ENCODE results near the gene GLRX.
"Not testable (repeated sequence)": the region's sequence is repeated elsewhere in the genome, so short reads cannot be mapped to it uniquely, and the experiment has no call there.

GLRX gene

DNA sequence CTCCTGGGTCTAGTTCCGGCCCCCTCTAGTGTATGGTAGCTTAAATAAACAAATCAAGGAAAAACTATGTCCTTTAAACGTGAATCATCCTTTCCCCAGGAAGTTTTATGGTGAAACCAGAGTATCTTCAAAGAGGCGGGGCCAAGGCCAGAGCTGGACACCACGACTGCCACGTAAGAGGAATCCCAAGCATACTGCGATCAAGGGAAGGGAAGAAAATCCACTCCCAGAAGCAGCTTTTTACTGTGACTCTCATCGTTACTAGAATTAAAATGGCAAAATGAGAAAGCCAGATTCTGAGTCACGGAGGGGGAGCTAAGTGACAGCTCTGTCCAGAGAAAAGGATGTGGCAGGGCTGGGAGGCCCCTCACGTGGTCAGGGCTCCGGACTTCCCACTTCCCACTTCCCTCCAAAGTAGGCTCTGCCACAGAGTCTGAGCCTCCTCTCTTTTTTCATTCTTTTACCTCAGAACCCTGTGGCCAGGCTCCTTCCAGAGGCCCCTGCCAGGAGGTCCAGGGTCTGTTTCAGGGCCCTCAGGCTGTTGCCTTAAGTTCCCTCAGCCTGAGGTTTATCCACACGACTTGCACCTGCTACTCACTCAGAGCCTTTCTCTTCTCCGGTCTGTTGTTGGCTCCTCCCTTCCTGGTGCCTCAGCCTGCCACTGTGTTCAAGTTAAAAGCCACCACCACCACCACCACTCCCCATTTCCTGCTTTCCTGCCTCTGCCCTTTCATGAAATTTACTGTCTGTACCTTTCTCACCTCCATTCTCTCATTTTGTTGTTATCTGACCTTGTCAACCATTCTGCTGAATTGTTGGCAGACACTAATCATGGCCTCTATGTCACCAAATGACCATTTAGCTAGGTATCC, 1.4 kb upstream of the GLRX start:
- peak overlapping the region; percentile 92 for H3K4me3 ChIP-seq (ENCODE audit: low read length)
- no peaks in the 10 kb centered on the region for H3K9me3 ChIP-seq (replicated peaks; ENCODE audit: low read length)
- H3K4me2 ChIP-seq (ENCODE audit: low read length) = peak overlapping the region; percentile 97
- peaks cover 29% of the 10 kb centered on the region for H3K4me1 ChIP-seq (ENCODE audit: control insufficient read depth, insufficient read depth, low read length)
- H3K27me3 ChIP-seq (ENCODE audit: control insufficient read depth, insufficient read depth, low read length) = no peaks in the 10 kb centered on the region
- peak overlapping the region; percentile 80 for H3K9ac ChIP-seq (ENCODE audit: low read depth, low read length)
- peaks cover 4% of the 10 kb centered on the region for H3K36me3 ChIP-seq (ENCODE audit: insufficient read depth, low read length)

DNA sequence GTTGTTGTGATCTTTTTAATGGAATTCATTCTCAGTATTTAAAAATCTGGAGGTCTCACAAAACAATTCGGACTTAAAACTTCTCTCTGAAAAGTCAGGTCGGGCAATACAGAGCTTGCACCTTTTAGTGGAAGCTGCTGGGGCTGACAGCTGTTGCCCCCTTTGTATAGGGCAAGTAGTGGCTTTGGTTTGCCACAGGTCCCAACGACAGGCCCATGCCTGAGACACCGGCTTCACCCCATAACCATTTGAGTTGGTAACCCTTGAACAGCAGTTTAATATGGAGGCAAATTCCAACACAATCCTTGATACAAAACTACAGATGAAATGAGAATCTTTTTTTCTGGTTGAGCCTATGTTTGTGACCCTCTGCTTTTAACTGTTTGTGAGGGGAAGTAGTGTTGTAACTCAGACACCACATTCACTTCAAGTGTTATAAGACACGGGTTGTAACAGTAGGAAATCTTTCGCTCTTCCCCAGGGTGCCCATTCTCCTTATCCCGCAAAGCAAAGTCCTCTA, 752 bp upstream of the GLRX start:
- Histone ChIP-seq H3K4me1 (ENCODE audit: control insufficient read depth, insufficient read depth, low read length) (peaks cover 36% of the 10 kb centered on the region), H3K4me2 (ENCODE audit: low read length) (peak overlapping the region; percentile 97), H3K4me3 (ENCODE audit: low read length) (peak overlapping the region; percentile 92), H3K9ac (ENCODE audit: low read depth, low read length) (peak overlapping the region; percentile 80), H3K9me3 (replicated peaks; ENCODE audit: low read length) (no peaks in the 10 kb centered on the region), H3K36me3 (ENCODE audit: insufficient read depth, low read length) (peaks cover 11% of the 10 kb centered on the region), H3K27me3 (ENCODE audit: control insufficient read depth, insufficient read depth, low read length) (no peaks in the 10 kb centered on the region)

GRCh38 chr5:95822043-95822541, 434 bp downstream of the GLRX start:
- H3K4me2 ChIP-seq (ENCODE audit: low read length) = peak overlapping the region; percentile 97
- no peaks in the 10 kb centered on the region for H3K9me3 ChIP-seq (replicated peaks; ENCODE audit: low read length)
- H3K4me3 ChIP-seq (ENCODE audit: low read length) = peak overlapping the region; percentile 92
- H3K9ac ChIP-seq (ENCODE audit: low read depth, low read length) = peak overlapping the region; percentile 90
- no peaks in the 10 kb centered on the region for H3K27me3 ChIP-seq (ENCODE audit: control insufficient read depth, insufficient read depth, low read length)
- H3K36me3 ChIP-seq (ENCODE audit: insufficient read depth, low read length) = peaks cover 15% of the 10 kb centered on the region
- peaks cover 47% of the 10 kb centered on the region for H3K4me1 ChIP-seq (ENCODE audit: control insufficient read depth, insufficient read depth, low read length)

DNA sequence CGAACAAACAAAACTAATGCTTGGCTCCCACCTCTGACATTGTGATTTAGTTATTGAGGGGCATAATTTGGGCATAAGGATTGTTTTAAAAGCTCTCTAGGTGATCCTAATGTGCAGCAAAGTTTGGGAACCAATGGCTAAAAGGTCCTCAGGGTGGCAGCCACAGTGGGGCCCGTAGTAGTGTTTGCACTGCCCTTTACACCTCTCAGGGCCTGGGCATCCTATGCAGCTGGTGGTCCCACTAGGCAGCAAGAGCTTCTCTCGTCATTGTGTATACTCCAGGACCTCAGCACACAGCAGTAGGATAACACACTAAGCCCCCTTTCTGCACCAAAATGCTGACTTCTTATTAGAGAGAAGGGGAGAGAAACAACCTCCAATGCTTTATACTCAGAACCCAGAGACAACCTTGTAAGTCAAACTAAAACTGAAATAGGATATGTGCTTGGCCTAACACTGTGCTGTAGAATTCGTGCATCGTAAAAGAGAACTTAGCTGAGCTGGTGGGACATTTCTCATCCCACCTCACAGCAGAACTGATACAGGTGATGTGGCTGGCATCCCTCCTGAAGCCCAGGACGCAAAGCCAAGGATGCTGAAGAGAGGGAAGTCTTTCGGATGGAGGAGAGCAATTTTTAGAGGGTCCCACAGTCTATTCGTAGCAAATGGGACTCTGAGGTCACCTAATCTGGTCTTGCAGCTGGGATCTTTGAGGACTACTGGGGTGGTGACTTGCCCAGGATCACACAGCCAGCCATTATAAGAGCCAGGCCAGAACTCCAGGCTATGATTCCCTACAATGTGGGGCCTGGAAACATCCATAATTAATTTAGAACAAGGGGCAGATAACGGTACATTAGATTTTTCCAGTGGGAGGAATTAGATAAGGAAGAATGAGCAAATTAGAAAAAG, 1.2 kb downstream of the GLRX start:
- H3K27me3 ChIP-seq (ENCODE audit: control insufficient read depth, insufficient read depth, low read length) = no peaks in the 10 kb centered on the region
- H3K4me2 ChIP-seq (ENCODE audit: low read length) = peak overlapping the region; percentile 97
- peaks cover 51% of the 10 kb centered on the region for H3K4me1 ChIP-seq (ENCODE audit: control insufficient read depth, insufficient read depth, low read length)
- peaks cover 22% of the 10 kb centered on the region for H3K36me3 ChIP-seq (ENCODE audit: insufficient read depth, low read length)
- no peaks in the 10 kb centered on the region for H3K9me3 ChIP-seq (replicated peaks; ENCODE audit: low read length)
- H3K9ac ChIP-seq (ENCODE audit: low read depth, low read length) = peak overlapping the region; percentile 90
- H3K4me3 ChIP-seq (ENCODE audit: low read length) = peak overlapping the region; percentile 92

DNA sequence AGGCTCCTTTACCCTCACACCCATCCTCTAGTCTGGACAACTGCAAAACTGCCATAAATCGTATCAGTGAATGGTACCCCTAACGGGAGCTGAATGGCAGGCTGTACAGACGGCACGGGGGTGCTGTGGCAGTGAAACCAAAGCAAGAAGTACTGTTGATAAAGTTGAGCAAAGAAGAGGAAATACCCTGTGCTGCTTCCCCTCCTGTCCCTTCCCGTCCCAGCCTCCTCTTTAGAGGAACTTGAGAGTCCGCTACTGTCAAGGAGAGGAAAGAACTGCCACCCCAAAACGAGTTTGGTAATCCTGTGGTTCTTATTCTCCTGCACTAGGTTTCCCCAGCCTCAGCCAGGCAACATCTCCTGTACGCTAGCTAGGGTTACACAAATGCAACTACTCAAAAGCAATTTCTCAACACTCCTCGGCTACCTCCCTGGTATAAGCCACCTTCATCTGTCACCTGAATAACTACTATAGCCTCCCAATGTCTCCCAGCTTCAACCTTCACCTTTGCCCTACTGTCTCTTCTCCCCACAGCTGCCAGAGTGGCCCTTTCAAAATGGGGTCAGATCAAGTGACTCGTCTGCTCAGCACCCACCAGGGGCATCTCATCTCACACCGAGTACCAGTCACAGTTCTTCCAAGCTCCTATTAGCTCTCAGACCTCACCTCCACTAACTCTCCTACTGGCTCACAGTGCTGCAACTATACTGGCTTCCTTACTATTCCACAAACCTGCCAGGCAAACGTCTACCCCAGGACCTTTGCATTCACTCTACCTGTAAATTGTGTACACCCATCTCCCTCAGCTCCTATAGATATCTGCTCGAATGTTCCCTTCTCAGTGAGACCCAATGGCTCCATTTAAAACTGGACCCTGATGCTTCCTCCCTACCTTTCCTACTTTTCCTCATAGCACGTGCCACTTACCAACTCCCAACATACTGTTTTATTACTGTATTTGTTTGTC, 4.1 kb downstream of the GLRX start:
- Histone ChIP-seq H3K4me2 (ENCODE audit: low read length) (peak overlapping the region; percentile 51), H3K9ac (ENCODE audit: low read depth, low read length) (peak overlapping the region; percentile 40), H3K36me3 (ENCODE audit: insufficient read depth, low read length) (peaks cover 51% of the 10 kb centered on the region), H3K4me3 (ENCODE audit: low read length) (peak overlapping the region; percentile 28), H3K27me3 (ENCODE audit: control insufficient read depth, insufficient read depth, low read length) (no peaks in the 10 kb centered on the region), H3K9me3 (replicated peaks; ENCODE audit: low read length) (no peaks in the 10 kb centered on the region), H3K4me1 (ENCODE audit: control insufficient read depth, insufficient read depth, low read length) (peaks cover 38% of the 10 kb centered on the region)

GRCh38 chr5:95817430-95817829, 5.1 kb downstream of the GLRX start:
- no peaks in the 10 kb centered on the region for H3K27me3 ChIP-seq (ENCODE audit: control insufficient read depth, insufficient read depth, low read length)
- H3K36me3 ChIP-seq (ENCODE audit: insufficient read depth, low read length) = peaks cover 58% of the 10 kb centered on the region
- H3K9me3 ChIP-seq (replicated peaks; ENCODE audit: low read length) = no peaks in the 10 kb centered on the region
- H3K4me3 ChIP-seq (ENCODE audit: low read length) = peak overlapping the region; percentile 16
- H3K4me2 ChIP-seq (ENCODE audit: low read length) = peak overlapping the region; percentile 51
- peaks cover 32% of the 10 kb centered on the region for H3K4me1 ChIP-seq (ENCODE audit: control insufficient read depth, insufficient read depth, low read length)
- peak overlapping the region; percentile 40 for H3K9ac ChIP-seq (ENCODE audit: low read depth, low read length)

GRCh38 chr5:95816776-95817175, 5.8 kb downstream of the GLRX start:
- Histone ChIP-seq H3K4me1 (ENCODE audit: control insufficient read depth, insufficient read depth, low read length) (peaks cover 38% of the 10 kb centered on the region), H3K4me2 (ENCODE audit: low read length) (no peak overlapping the region), H3K27me3 (ENCODE audit: control insufficient read depth, insufficient read depth, low read length) (no peaks in the 10 kb centered on the region), H3K4me3 (ENCODE audit: low read length) (no peak overlapping the region), H3K36me3 (ENCODE audit: insufficient read depth, low read length) (peaks cover 65% of the 10 kb centered on the region), H3K9ac (ENCODE audit: low read depth, low read length) (peak overlapping the region; percentile 40), H3K9me3 (replicated peaks; ENCODE audit: low read length) (no peaks in the 10 kb centered on the region)

GRCh38 chr5:95816341-95816740, 6.2 kb downstream of the GLRX start:
- H3K4me3 ChIP-seq (ENCODE audit: low read length) = no peak overlapping the region
- H3K9me3 ChIP-seq (replicated peaks; ENCODE audit: low read length) = no peaks in the 10 kb centered on the region
- H3K4me2 ChIP-seq (ENCODE audit: low read length) = no peak overlapping the region
- peaks cover 42% of the 10 kb centered on the region for H3K4me1 ChIP-seq (ENCODE audit: control insufficient read depth, insufficient read depth, low read length)
- H3K36me3 ChIP-seq (ENCODE audit: insufficient read depth, low read length) = peaks cover 67% of the 10 kb centered on the region
- no peak overlapping the region for H3K9ac ChIP-seq (ENCODE audit: low read depth, low read length)
- H3K27me3 ChIP-seq (ENCODE audit: control insufficient read depth, insufficient read depth, low read length) = no peaks in the 10 kb centered on the region

- Histone ChIP-seq H3K4me1 (ENCODE audit: control insufficient read depth, insufficient read depth, low read length) (peaks cover 47% of the 10 kb centered on the region), H3K9me3 (replicated peaks; ENCODE audit: low read length) (no peaks in the 10 kb centered on the region), H3K27me3 (ENCODE audit: control insufficient read depth, insufficient read depth, low read length) (no peaks in the 10 kb centered on the region), H3K36me3 (ENCODE audit: insufficient read depth, low read length) (peaks cover 67% of the 10 kb centered on the region), H3K4me3 (ENCODE audit: low read length) (no peak overlapping the region), H3K4me2 (ENCODE audit: low read length) (no peak overlapping the region), H3K9ac (ENCODE audit: low read depth, low read length) (no peak overlapping the region)
Observed at GRCh38 chr5:95815155-95815729, 7.3 kb downstream of the GLRX start.

- not testable (repeated sequence) for H3K27me3 ChIP-seq (ENCODE audit: control insufficient read depth, insufficient read depth, low read length); H3K4me2 ChIP-seq (ENCODE audit: low read length); H3K9me3 ChIP-seq (replicated peaks; ENCODE audit: low read length); H3K4me3 ChIP-seq (ENCODE audit: low read length); H3K9ac ChIP-seq (ENCODE audit: low read depth, low read length)
- Histone ChIP-seq H3K4me1 (ENCODE audit: control insufficient read depth, insufficient read depth, low read length) (peaks cover 51% of the 10 kb centered on the region), H3K36me3 (ENCODE audit: insufficient read depth, low read length) (peaks cover 55% of the 10 kb centered on the region)
Observed at GRCh38 chr5:95813035-95813434, 9.5 kb downstream of the GLRX start.
